GM21528 (cell line): ENCODE results near the gene RNU7-1.
"Not testable (repeated sequence)": the region's sequence is repeated elsewhere in the genome, so short reads cannot be mapped to it uniquely, and the experiment has no call there.

Source experiments
- ATAC-seq: cut with Tn5 transposase; IDR thresholded peaks from one replicate; pipeline ENCODE4 v1.9.1; 2021; ENCODE audit warnings: mild to moderate bottlenecking, moderate library complexity; ENCODE audit not compliant: unreplicated experiment, low FRiP score

The RNU7-1 gene

GRCh38 chr12:6943722-6944380, at the start of gene RNU7-1, which contains the start of gene C12orf57:
RNU7-1 (plus strand) TSS chr12:6943816.
C12orf57 (plus strand) TSS chr12:6944022; CDS start chr12:6944122, 100 bp downstream.
- ATAC-seq: peak; percentile 25

DNA sequence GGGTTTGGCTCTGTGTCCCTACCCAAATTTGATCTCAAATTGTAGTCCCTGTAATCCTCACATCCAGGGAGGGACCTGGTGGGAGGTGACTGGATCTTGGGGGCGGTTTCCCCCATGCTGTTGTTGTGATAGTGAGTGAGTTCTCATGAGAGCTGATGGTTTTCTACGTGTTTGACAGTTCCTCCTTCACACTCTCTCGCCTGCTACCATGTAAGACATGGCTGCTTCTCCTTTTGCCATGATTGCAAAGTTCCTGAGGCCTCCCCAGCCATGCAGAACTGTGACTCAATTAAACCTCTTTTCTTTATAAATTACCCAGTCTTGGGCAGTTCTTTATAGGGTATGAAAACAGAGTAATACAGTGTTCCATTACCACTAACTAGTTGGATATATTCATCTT, 49.3 kb upstream of the RNU7-1 start:
- ATAC-seq: no peak

DNA sequence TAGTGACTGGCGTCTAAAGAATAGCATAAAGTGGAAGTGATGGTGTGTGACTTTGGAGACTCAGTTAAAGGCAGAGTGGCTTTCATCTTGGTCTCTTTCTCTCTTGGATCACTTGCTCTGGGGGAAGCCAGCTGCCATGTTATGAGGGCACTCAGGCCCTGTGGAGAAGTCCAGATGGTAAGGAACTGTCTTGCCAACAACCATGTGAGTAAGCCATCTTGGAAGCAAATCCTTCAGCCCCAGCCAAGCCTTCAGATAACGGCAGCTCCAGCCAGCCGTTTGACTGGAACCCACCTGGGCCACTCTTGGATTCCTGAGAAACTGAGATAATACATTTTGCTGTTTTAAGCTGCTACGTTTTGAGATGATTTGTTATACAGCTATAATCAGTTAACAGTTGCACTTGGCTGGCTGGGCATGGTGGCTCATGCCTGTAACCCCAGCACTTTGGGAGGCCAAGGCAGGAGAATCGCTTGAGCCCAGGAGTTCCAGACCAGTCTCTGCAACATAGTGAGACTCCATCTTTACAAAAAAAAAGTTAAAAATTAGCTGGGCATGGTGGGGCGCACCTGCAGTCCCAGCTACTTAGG, 46.7 kb upstream of the RNU7-1 start:
- ATAC-seq: no peak

- ATAC-seq: no peak
Measured at GRCh38 chr12:6899427-6899826, 44.2 kb upstream of the RNU7-1 start.

DNA sequence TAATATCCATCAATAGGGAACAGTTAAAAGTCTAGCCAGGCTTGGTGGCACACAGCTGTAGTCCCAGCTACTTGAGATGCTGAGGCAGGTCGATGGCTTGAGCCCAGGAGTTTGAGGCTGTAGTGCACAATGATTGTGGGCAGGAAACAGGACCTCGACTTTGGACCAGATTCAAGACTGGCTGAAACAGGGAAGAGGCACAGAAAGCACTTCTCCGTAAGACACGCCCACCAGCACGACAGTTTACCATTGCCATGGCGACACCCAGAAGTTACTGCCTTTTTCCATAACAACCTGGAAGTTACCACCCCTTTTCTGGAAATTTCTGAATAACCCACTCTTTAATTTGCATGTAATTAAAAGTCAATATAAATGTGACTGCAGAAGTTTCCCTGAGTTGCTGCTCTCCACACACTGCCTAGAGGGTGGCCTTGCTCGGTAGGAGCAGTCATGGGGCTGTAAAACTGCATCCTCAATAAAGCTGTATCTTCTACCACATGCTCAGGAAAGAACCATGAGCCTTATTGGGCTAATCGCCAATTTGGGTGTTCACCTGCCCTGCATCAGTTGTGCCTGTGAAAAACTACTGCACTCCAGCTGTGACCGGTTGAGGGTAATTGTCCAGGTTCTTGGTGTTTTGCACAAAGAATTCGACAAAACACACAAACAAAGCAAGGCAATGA, 43.6 kb upstream of the RNU7-1 start:
- ATAC-seq: no peak

DNA sequence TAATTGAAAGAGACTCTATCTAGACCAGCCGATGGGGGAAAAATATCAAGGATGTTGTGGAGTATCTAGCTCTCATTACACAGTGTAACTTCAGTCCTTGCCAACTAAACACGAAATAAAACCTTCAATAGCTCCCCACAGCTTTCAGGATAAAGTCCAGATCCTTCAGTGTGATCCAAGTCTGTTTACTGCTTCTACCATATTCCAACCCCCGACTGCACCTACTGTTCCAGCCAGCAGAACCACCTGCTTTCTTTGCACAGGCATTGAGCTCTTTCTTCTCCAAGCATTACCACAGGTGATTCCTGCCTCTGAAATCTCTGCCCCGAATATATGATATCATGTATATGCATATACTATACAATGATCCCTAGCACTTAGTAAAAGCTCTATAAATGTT, 41.2 kb upstream of the RNU7-1 start:
- ATAC-seq: no peak

DNA sequence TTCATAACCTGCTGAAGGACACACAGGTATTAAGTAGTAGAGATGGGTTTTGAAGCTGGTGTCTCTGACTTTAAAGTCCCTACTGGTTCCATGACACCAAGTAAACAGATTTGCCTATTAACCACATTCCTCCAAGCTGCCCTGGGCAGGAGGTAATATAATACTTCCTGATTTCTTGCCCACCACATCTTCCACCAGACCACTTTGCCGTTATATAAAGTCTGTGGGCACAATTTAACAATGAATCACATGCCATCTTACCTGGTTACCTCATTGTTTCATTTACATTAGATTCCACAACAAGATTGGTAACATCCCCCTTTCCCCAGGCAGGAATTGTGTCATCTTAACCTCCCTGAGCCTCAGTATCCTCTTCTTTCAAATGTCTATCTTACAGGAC, 39.9 kb upstream of the RNU7-1 start:
- no peak for ATAC-seq

GRCh38 chr12:6904280-6905276, 39.0 kb upstream of the RNU7-1 start, which contains the start of gene LRRC23:
LRRC23 (plus strand) TSS chr12:6904822; CDS start chr12:6905634, 812 bp downstream.
- ATAC-seq: peak; percentile 89

- no peak for ATAC-seq
Measured at GRCh38 chr12:6905414-6906040, 38.1 kb upstream of the RNU7-1 start.

GRCh38 chr12:6908141-6908540, 35.5 kb upstream of the RNU7-1 start:
- not testable (repeated sequence) for ATAC-seq

GRCh38 chr12:6909421-6910145, 34.0 kb upstream of the RNU7-1 start:
- ATAC-seq: no peak

GRCh38 chr12:6912164-6912935, 31.3 kb upstream of the RNU7-1 start:
- no peak for ATAC-seq

GRCh38 chr12:6914246-6914946, 29.2 kb upstream of the RNU7-1 start, which contains the start of gene ENO2:
ENO2 (plus strand) TSS chr12:6914580; CDS start chr12:6915833, 1,253 bp downstream.
- peak; percentile 58 for ATAC-seq

- ATAC-seq: peak; percentile 6
Measured at GRCh38 chr12:6914947-6915788, 28.4 kb upstream of the RNU7-1 start.

GRCh38 chr12:6915789-6916285, 27.8 kb upstream of the RNU7-1 start:
- no peak for ATAC-seq

GRCh38 chr12:6916426-6917200, 27.0 kb upstream of the RNU7-1 start:
- no peak for ATAC-seq
